Ishikawa (cell line): Measurements from ENCODE around the gene ARHGAP22.

ENCODE experiments used
- FOXM1 ChIP-seq: IDR thresholded peaks from 2 replicates; pipeline ENCODE4 v1.6.1; 2012; ENCODE audit warnings: low read depth, borderline replicate concordance
- TEAD4 ChIP-seq: IDR thresholded peaks from 2 replicates; pipeline ENCODE4 v1.6.1; 2012
- ZBTB7A ChIP-seq: IDR thresholded peaks from 2 replicates; pipeline ENCODE4 v1.6.1; 2012; ENCODE audit warnings: low read depth

DNA sequence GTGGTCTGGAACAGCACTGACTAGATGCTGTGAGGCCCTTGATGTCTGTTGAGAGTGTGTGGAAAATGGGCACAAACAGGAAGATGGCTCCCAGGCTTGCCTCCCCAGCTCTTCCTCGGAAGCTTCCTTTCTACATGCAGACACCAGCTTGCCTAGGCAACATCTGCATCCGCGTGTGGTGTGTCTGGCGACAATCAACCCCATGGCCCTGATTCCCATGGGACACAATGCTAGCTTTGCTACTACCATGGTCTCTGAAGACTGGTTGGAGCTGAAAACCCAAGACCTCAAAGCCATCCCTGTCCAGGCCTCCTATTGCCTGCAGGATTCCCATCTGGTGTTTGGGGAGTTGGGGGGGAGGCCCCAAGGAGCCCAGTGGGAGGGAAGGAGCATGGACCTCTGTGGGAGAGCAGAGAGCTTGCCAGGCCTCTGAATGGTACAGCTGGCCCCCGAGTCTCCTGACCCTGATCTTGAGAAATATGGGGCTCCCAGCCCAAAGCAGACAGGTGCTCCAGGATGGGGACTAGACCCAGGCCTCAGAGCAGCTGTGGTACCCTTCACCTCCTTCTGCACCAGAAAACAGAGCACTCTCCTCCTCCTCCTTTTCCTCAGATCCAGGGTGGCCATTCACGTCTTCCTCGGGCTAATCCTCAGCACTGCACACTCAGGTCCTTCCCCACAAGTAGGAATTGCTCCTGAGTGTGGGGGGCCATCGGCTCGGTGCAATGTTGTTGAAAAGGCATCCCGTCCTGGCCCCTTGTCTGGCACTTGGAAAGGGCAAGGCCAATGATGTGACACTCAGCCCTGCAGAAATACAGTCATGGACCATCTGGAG, 57.6 kb downstream of the ARHGAP22 start:
- no peak for TF ChIP-seq TEAD4
- no peak for TF ChIP-seq FOXM1
- TF ChIP-seq ZBTB7A, result no peak
